NOMO-1 treated with DMSO at 0.1 percent for 48 hours (cell line): ENCODE measurements around the gene TEX261.

ENCODE experiments used
- DNase-seq: peaks from one replicate; lab custom pipeline; 2025; ENCODE audit not compliant: unreplicated experiment; lab: John Stamatoyannopoulos, UW

TEX261 gene

DNA sequence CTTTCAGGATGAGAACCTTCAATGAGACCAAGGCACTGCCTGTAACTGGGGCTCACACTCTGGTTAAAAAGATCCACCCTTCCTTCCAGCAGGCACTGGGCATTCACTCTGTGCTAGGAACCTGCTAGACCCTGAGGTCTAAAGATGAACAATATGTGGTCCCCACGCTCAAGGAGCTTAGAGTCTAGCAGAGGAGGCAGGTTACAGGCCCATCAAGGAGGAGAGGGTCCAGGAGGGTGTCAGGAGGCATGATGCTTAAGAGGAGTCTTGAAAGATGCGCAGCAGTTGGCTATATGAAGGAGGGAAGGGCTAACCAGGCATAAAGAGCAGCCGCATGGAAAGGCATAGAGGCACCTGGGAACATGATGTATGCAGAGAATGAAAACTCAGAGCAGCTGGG lies 11.7 kb downstream of the TEX261 start:
- no peak for DNase-seq

GRCh38 chr2:70981866-70982810 lies 12.5 kb downstream of the TEX261 start:
- DNase-seq: no peak

DNA sequence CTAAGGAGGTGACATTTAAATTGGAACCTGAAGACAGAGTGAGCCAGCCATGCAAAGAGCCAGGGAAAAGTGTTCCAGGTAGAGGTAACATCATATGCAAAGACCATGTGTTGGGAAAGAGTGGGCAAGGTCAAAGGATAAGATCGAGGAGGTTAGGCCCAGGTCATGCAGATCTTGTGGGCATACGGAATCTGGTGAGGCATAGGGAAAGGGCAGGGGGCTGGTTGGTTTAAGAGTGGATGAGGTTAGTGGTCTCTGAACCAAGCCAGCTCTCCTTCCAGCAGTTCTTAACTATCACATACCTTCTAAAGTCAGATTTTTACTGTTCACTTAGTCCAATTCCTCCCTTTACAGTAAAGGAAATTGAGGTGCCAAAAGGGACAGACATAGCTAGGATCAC lies 13.3 kb downstream of the TEX261 start:
- no peak for DNase-seq

DNA sequence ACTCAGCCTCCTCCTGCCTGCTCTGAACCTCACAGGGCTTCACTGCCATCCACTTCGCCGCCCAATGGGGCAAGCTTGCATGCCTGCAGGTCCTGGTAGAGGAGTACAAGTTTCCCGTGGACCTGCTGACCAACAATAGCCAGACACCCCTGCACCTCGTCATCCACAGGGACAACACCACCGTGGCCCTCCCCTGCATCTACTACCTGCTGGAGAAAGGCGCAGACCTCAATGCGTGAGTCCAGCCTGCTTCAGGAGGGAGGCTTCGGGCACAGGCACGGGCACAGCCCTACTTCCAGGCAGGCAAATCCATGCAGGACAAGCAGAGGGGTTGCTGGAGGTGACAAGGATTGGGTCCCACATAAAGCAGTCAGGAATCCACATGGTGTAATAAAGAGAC lies 15.0 kb downstream of the TEX261 start:
- no peak for DNase-seq

- DNase-seq: no peak
These were observed 15.5 kb downstream of the TEX261 start for GRCh38 chr2:70979180-70979488.

- no peak for DNase-seq
These were observed 16.1 kb downstream of the TEX261 start, which contains the start of gene ANKRD53 for GRCh38 chr2:70978341-70979179. Gene ANKRD53, plus strand, starts transcription at chr2:70978630. Its CDS starts 16 bp downstream, at chr2:70978646.

DNA sequence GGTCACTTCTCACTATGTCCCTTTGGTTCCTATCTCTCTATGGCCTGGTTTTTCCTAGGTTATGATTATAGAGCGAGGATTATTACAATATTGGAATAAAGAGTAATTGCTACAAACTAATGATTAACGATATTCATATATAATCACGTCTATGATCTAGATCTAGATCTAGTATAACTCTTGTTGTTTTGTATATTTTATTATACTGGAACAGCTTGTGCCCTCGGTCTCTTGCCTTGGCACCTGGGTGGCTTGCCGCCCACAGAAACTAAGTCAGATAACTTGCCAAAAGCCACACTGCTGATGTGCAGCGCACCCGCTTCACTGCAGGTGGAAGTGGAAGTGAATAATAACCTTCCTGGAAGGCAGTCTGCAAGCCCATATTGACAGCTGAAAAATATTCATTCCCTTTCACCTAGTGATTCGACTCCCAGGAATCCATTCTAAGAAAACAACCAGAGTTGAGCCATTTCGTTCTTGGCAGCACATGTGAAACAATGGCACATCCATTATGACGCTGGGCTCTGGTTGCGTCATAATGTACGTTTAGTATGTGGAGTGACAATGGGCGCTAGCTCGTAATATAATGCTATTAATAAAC lies 17.0 kb downstream of the TEX261 start:
- DNase-seq: peak; percentile 58

DNA sequence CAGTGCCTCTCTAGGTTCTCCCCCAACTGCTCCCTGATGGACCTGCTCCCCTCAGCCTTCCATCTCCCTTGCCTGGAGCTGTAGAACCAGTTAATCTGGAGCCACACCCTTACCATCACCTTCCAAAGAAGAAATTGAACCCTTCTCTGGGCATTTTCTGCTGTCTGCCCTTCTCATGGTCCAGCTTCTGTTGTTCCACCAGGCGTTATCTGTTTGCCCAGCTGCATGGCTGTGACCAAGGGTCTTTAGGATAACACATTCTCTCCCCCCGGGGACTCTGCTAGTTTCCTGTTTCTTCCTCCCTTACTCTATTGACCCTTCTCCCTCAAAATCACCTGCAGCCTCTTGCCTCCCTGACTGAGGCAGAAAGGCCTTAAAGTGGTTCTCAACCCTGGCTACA lies 19.4 kb downstream of the TEX261 start:
- DNase-seq: no peak

GRCh38 chr2:70974592-70974991 lies 20.1 kb downstream of the TEX261 start:
- no peak for DNase-seq

GRCh38 chr2:70967189-70967588 lies 27.5 kb downstream of the TEX261 start:
- no peak for DNase-seq

DNA sequence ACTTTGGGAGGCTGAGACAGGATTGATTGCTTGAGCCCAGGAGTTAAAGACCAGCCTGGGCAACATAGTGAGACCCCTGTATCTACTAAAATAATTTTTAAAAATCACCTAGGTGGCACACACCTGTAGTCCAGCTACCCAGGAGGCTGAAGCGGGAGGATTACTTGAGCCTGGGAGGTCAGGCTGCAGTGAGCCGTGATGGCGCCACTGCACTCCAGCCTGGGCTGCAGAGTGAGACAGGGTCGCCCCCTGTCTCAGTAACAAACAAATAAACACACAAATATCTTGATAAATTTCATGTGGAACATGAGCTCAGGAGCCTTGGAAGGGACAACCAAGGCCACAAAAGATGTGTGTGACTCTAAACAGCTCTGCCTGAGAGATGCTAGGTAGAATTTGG lies 28.0 kb downstream of the TEX261 start:
- DNase-seq: no peak

DNA sequence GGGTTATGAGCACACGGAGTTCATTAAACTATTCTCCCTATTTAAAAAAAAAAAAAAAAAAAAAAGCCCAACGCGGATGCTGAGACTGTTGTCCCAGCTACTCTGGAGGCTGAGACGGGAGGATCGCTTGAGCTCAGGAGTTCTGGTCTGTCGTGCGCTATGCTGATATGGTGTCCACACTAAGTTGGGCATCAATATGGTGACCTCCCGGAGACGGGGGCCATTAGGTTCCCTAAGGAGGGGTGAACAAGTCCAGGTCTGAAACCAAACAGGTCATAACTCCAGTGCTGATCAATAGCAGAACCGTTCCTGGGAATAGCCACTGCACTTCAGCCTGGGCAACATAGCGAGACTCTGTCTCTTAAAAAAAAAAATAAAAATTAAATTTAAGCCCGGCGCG lies 29.2 kb downstream of the TEX261 start:
- no peak for DNase-seq

- peak; percentile 48 for DNase-seq
These were observed 29.9 kb downstream of the TEX261 start for GRCh38 chr2:70964596-70965386.

DNA sequence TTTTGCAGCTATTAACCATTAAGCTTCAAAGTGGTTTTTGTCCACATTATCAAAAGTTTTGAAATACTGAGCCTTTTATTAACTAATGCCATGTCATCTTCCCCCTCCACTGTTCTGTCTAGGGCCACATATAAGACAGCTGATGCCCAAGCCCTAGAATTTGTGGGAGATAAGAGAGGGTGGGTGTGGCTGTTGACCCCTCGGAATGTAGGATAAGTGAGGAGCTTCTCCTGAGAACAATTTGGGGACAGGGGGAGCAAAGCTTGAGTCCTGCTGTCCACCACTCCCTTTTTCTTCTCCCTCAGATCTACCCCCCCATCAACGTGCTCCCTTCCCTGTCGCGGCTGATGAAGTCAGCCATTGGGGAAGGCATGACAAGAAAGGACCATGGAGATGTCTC lies 30.5 kb downstream of the TEX261 start:
- DNase-seq: no peak

DNA sequence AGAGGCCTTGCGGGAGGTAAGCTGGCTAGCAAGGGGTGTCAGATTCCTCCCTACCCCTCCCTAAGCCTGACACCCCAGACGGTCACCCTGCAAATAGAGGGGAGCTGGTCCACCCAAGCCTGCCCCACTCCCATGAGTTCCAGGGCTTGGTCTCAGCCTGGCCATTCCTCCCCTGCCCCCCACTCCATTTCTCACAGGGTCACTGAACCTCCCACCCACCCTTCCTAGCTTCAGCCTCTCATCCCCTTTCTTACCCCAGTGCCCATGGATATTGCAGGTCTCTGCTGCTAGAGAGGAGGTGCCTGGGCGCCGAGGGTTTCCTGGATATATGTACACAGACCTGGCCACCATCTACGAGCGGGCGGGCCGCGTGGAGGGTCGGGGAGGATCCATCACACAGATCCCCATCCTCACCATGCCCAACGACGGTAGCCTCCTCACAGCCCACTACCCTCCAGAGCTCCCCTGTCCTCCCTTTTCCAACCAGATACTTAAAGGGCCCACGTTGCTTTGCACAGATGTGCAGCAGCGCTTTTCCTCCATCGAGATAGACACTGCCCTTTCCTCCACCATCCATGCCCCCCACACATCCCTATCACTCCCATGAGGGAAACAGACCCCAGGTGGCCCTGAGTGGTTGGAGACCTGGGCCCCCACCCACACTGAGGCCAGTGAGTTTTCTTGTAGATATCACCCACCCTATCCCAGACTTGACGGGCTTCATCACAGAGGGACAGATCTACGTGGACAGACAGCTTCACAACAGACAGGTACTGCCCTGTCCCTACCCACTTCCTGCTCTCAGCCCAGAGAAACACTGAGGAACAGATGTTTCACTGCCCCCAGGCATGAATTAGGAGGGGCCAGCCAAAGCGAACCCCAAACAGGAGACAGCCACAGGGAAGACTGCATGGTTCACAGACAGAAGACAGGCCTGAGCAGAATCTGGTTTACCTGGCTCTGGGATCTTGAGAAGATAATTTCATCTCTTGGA lies 31.5 kb downstream of the TEX261 start:
- no peak for DNase-seq

DNA sequence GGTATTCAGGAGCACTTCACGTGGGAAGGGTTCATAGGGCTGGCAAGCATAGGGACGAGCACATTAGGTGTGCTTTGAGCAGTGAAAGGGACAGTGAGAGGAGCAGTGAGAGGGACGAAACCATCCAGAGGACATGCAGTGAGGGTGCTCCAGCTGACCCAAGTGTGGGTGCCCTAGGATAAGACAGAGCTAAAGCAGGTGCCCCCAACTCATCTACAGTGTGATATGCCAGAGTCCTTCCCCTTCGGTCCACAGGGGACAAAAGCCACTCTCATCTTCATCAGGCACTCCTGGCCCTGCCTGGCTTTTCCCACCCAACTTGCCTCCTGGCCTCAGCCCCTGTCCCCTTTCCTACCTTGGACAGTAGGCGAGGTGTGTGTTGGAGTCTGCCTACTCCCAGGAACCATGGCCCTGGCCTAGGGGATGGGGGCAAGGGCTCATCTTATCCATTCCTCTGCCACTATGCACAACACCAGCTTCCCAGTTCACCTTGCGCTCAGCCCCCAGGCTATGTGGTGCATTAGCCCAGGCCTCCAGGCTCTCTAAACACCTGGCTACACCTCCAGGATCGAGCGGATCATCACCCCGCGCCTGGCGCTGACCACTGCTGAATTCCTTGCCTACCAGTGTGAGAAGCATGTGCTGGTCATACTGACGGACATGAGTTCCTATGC lies 32.3 kb downstream of the TEX261 start:
- DNase-seq: no peak

GRCh38 chr2:70961648-70961994 lies 33.1 kb downstream of the TEX261 start:
- no peak for DNase-seq

GRCh38 chr2:70960833-70961647 lies 33.6 kb downstream of the TEX261 start:
- DNase-seq: no peak
